Astrocyte (in vitro differentiated cells and primary cell): Measurements from ENCODE around the gene TMEM200B.

Experiments
- CTCF ChIP-seq: IDR thresholded peaks from 2 replicates; pipeline ENCODE4 v1.5.1; 2011; ENCODE audit warnings: low read depth, mild to moderate bottlenecking, inconsistent platforms, low read length, moderate library complexity; ENCODE audit not compliant: insufficient read depth
- EZH2 ChIP-seq: IDR thresholded peaks from 2 replicates; pipeline ENCODE4 v1.6.1; 2012; ENCODE audit warnings: mild to moderate bottlenecking, low read length, inconsistent platforms; ENCODE audit not compliant: insufficient read depth

- TF ChIP-seq CTCF = no peak
- no peak for TF ChIP-seq EZH2
Measured at GRCh38 chr1:29171521-29171920, 47.8 kb upstream of the TMEM200B start.
